GM21447 (cell line): ENCODE measurements around the gene DNM2.

Experiments
- ATAC-seq: cut with Tn5 transposase; IDR thresholded peaks from one replicate; pipeline ENCODE4 v1.9.1; 2021; ENCODE audit not compliant: unreplicated experiment

The DNM2 gene

DNA sequence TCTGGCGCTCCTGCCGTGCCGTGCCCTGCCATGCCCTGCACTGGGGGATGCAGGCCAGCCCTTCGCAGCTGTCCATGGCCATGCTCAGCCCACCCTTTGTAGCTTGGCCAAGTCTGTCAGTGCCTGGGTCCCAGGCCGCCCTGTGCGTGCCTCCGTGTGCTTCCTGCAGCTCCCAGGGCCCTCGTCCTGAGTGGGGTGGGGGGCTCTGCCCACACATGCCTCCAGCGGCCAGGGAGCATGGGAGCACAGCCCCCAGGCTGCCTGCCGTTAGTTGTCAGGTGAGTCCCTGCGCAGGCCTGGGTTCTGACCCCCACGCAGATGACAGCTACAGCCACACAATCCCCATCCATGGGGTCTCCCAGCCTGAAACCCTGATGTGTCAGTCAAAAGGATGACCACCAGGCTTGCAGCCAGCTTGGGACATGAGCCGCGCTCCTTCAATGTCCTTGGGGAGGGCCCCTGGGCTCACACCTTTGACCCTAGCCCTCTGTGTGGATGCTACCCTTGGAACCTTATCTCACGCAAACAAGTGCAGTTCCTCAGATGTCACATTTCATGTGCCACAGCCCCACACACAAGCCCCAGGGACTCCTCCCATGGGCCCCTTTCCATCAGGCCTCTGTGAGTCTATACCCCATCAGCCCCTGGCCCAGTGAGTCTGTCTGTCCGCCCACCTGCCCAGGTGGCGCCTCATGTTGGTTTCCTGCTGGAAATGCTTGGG is 93.7 kb downstream of the DNM2 start:
- ATAC-seq = no peak

DNA sequence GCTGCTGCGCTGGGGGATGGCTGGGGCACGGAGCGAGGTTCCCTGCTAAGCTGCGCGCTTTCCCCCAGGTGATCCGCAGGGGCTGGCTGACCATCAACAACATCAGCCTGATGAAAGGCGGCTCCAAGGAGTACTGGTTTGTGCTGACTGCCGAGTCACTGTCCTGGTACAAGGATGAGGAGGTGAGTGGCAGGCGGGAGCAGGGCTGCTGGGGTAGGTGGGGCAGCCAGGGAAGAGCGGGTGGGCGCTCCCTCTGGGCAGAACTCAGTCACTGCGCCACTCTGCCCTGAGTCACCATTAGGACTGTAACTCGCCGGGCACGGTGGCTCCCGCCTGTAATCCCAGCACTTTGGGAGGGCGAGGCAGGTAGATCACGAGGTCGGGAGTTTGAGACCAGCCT is 94.3 kb downstream of the DNM2 start:
- no peak for ATAC-seq

DNA sequence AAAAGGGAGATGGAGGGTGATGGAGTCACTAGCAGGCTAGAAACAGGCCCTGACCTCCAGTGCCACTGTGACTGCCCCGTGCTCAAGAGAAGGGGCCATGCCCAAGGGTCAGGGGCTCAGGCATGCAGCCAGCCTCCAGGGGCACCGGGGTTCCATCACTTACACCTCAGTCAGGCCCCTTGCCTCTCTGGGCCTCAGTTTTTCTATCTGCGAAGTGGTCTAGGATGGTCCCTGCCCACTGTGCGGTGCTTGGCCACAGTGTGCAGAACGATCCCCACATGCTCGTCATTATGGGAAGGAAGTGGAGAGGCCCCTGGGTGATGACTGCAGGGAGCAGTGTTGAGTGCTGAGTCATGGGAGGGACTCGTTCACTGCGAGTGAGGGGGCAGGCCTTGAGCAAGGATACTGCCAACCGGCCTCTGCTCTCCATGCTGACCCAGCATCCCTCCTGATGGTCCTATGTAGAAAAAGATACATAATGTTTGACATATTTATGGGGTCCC is 95.1 kb downstream of the DNM2 start:
- ATAC-seq = no peak

- ATAC-seq = no peak
Measured at GRCh38 chr19:10815007-10815536, 97.2 kb downstream of the DNM2 start.

DNA sequence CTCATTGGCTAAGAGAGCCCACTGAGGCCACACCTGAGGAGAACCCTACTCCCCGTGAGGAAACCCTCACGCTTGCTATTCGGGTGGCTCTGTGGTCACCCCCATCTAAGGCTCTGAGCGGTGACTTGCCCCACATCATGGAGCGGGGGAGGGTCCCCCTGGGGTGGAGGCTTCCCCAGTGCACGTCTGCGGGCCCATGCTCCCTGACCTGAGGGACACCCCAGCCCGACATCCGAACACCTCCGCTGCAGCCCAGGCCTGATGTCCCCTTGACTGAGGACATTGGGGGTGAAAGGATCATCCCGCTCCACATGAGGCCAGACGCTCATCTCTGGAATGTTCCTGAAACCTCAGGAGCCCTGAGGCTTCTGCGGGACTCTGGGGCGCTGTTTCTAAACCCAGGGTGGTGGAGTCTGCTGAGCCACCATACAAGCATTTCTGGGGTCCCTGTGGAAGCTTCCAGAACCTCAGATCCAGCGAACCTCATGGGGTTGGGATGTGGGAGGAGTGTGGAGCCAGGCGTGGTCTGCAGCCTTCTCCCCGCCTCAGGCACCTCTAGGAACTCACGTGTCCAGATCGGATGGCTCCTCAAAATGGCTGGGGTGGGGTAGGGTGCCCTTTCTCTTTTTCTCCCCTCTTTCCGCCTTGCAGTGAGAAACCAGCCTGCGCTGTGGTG is 98.2 kb downstream of the DNM2 start:
- ATAC-seq = no peak

DNA sequence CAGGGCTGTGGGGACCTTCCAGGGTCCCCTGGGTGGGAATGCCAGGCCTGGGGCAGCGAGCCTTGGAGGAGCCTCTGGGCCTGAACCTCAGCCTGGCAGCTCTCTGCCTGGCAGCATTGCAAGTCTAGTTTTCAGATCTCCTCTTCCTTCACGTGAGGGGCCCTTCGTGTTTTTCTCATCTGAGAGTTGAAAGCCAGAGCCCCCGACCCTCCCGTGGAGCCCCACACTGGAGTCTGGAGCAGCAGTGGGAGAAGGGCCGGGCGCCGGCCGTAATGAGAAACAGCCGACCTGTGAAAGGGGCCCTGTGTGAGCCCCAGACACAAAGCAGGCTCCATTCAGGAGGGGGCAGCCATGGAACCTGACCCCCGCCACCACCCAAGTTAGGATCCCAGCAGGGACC is 98.8 kb downstream of the DNM2 start:
- no peak for ATAC-seq

DNA sequence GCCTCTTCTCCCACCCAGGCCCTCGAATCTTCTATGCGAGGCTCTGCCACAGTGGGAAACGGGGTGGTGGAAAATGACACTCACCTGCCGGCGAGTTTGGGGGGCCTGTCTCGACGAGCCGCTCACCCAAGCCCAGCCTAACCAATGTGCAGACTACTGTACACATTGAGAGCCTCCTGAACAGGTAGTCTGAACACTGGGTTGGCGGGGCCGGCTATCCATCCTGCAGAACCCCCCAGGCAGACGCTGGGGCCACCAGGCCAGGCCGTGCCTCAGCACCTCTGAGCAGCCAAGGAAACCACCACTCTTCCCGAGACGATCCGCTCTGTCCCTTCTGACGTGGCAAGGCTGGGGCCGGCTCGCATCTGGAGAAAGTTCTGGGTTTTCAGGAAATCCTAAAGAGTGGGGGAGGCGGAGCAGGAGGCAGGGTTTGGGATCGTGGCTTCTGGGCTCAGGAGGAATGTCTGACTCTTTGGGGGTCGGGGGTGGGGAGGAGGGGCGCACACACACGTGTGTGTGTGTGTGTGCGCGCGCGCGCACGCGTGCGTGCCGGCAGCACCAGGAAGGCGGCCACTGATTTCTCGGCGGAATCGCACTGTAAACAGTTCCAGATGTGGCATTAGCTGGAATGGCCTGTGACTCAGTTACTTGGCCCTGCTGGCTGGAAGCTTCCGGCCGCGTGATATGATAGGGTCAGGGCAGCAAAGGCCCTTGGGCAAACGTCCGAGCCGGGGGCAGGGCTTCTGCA is 99.6 kb downstream of the DNM2 start:
- ATAC-seq = no peak

- no peak for ATAC-seq
Measured at GRCh38 chr19:10818301-10819123, 100.6 kb downstream of the DNM2 start.

DNA sequence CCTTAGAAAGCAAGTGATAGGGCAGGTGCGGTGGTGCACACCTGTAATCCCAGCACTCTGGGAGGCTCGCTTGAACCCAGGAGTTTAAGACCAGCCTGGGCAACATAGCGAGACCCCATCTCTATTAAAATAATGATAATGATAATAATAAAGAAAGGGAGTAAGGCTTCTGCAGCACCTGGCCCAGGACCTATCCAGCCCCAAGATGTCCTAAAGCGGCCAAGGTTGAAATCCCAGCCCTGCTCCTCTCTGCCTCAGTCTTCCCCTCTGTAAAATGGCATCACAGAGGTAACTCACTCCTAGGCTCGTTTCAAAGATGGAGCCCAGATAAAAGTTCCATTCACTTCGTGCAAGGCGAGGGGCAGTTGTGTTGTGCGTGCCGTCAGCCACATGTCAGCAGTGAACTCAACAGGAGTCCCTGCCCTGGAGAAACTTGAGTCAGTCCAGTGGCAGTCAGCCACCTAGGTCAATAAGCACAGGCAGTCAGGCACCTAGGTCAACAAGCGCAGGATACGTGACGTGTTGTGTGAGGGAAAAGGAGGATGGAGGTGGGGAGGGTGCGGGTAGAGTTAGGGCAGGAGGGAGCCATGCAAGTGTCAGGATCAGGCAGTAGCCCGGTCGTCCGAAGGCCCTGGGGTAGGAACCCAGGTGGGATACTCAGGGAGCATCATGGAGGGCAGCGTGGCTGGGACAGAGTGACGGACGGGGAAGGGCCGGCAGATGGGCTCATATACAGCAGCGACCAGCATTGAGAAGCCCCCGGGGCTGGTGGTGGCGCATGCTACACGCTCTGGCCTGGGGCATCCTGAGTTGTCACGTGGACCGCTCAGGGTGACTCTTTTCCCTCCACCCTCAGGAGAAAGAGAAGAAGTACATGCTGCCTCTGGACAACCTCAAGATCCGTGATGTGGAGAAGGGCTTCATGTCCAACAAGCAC is 101.5 kb downstream of the DNM2 start:
- ATAC-seq = no peak

GRCh38 chr19:10820173-10820572 is 102.3 kb downstream of the DNM2 start:
- no peak for ATAC-seq

DNA sequence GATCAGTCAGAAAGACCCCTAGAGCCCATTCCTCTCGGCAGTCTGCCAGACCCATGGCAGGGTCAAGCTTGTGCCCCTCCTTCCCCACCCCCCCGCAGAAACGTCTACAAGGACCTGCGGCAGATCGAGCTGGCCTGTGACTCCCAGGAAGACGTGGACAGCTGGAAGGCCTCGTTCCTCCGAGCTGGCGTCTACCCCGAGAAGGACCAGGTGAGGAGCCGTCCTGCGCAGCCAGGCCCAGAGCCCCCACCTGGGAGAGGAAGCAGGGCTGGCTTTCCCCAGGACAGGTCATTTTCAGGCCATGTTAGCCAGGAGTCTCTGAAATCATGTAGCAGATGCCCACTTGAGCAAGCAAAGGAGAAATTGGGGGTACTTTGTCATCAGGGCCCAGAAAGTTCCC is 105.8 kb downstream of the DNM2 start:
- ATAC-seq = no peak

DNA sequence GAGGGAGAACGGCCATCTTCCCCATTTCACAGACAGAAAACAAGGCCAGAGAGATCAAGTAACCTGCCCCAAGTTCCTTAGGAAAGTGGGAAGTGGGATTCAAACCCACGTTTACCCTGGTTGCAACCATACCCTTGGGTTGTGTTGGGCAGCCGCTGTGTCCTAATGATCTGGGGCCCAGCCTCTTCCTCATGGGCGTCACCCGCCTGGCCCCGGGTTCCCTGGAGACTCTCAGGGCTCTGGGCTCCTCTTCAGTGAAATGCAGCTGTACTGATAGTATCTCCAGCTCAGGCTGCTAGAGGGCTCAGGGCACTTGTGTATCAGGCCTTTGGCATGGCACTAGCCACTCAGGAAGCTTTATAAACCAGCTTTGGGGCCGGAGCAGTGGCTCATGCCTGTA is 108.4 kb downstream of the DNM2 start:
- ATAC-seq = no peak

GRCh38 chr19:10826846-10827245 is 109.0 kb downstream of the DNM2 start:
- ATAC-seq = no peak

GRCh38 chr19:10828981-10829821 is 111.3 kb downstream of the DNM2 start:
- no peak for ATAC-seq

DNA sequence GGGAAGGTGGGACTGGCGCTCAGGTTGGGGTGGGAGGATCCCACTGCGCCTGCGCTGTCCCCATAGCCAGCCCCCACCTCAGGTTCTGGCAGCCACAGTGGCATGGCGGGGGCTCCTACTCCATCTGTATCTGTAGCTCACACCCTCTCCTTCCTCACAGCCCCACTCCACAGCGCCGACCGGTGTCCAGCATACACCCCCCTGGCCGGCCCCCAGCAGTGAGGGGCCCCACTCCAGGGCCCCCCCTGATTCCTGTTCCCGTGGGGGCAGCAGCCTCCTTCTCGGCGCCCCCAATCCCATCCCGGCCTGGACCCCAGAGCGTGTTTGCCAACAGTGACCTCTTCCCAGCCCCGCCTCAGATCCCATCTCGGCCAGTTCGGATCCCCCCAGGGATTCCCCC is 112.1 kb downstream of the DNM2 start:
- no peak for ATAC-seq

DNA sequence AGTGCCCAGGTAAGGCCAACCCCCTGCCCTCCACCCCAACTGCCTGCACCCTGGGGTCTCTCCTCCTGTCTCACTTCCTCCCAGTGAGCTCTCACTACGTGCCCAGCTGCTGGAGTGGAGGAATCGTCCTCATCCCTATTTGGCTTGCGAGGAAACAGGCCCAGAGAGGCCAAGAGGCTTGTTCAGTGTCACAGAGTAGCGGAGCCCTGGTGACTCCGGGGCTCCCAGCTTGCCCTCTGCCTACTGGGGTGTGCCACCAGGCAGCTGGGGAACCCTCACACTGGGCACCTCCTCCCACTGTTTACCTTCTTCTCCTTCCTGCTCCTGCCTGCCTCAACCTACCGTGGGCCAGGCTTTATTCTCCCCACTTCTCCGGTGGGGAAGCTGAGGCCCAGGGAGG is 112.5 kb downstream of the DNM2 start:
- no peak for ATAC-seq

- no peak for ATAC-seq
Measured at GRCh38 chr19:10830931-10831779, 113.3 kb downstream of the DNM2 start.
